ENCODE data around the gene UNC5B. TPM values are rescaled to one million over a fixed set of nuclear protein-coding genes. Genes with fewer than 3 reads are reported as not detected.

UNC5B gene
- total RNA-seq, 1 donor from 2014 or later, result not detected

DNA sequence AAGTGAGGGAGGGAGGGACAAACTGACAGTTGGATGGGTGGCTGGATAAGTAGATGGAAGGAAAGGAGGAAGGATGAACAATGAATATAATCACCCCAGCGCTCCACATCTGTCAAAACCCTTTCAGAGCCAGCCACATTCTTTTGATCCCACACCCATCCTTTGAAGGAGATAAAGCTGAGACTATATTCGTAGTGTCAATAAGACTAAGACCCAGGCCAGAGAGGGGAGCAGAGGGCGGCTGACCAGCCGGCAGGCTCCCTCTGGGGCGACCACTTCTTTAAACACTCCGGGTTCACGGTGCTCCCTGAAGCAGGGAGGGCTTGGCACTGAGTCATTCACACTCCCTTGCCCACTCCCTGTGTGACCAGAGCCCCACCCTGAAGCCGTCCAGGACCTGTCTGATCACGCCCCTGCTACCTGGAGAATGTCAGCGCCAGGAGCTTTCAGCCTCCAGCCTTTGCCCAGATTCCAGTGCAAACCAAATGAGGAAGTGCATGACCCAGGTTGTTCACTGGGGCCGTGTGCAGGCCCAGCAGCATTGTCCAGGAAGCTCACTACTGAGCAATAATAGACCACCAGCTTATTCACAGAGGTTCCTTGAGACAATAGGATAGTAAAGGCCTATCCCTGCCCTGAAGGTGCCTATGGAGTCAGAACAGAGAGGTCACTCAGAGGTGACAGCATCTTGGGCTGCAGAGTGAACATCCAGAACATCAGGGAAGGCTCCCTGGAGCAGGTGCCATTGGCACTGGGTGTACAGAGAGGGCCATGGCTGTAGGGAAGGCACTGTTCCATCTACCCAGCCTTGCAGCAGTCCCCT lies 34.4 kb downstream of the UNC5B start:
- no peaks in the 10 kb centered on the region for H3K4me1 Mint-ChIP-seq
- intact Hi-C loops (cut with micrococcal nuclease), result no loop called here
- POLR2A ChIA-PET, result no interaction called here
- CTCF ChIA-PET, result no interaction called here
- ATAC-seq (ENCODE audit: low read depth), result no peak
- TF ChIP-seq, protein P1, sequence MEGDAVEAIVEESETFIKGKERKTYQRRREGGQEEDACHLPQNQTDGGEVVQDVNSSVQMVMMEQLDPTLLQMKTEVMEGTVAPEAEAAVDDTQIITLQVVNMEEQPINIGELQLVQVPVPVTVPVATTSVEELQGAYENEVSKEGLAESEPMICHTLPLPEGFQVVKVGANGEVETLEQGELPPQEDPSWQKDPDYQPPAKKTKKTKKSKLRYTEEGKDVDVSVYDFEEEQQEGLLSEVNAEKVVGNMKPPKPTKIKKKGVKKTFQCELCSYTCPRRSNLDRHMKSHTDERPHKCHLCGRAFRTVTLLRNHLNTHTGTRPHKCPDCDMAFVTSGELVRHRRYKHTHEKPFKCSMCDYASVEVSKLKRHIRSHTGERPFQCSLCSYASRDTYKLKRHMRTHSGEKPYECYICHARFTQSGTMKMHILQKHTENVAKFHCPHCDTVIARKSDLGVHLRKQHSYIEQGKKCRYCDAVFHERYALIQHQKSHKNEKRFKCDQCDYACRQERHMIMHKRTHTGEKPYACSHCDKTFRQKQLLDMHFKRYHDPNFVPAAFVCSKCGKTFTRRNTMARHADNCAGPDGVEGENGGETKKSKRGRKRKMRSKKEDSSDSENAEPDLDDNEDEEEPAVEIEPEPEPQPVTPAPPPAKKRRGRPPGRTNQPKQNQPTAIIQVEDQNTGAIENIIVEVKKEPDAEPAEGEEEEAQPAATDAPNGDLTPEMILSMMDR (IDR thresholded peaks at IDR 0.05), result no peak
- DNase-seq, result no peak
- no peaks in the 10 kb centered on the region for H3K9me3 Mint-ChIP-seq
- no peak overlapping the region for H3K27ac Mint-ChIP-seq
- H3K4me3 Mint-ChIP-seq, result no peak overlapping the region
- H3K27me3 Mint-ChIP-seq, result peaks cover 19% of the 10 kb centered on the region
- no peaks in the 10 kb centered on the region for H3K36me3 Mint-ChIP-seq (ENCODE audit: low read depth)

- no peak overlapping the region for H3K27ac Mint-ChIP-seq
- DNase-seq, result no peak
- POLR2A ChIA-PET, result no interaction called here
- no peak for ATAC-seq (ENCODE audit: low read depth)
- intact Hi-C loops (cut with micrococcal nuclease), result no loop called here
- H3K36me3 Mint-ChIP-seq (ENCODE audit: low read depth), result no peaks in the 10 kb centered on the region
- TF ChIP-seq, protein P1 (IDR thresholded peaks at IDR 0.05), result no peak
- H3K27me3 Mint-ChIP-seq, result peaks cover 19% of the 10 kb centered on the region
- no peak overlapping the region for H3K4me3 Mint-ChIP-seq
- H3K9me3 Mint-ChIP-seq, result no peaks in the 10 kb centered on the region
- CTCF ChIA-PET, result no interaction called here
- H3K4me1 Mint-ChIP-seq, result no peaks in the 10 kb centered on the region
These were observed 35.0 kb downstream of the UNC5B start for GRCh38 chr10:71247414-71247705.

DNA sequence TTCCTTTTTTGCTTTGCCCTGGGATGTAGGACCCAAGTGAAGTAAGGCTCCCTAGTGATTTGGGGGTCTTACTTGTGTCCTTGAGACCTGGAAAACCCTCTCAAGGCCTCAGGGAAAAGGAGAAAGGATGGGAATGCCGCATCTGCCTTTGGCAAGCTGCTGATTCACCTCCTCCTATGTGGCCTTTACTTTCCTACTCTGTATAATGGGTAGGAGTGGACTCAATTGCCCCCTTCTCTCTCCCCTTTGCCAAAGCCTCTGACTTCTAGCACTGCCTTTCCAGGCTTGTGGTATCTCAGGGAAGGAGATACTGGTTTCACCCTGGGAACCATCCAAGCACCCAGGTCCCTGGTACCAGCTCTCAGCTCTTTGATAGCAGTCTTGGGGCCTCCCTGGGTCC lies 35.4 kb downstream of the UNC5B start:
- TF ChIP-seq, protein P1 (IDR thresholded peaks at IDR 0.05), result no peak
- Mint-ChIP-seq H3K36me3 (ENCODE audit: low read depth) (no peaks in the 10 kb centered on the region), H3K4me3 (no peak overlapping the region), H3K27me3 (peaks cover 21% of the 10 kb centered on the region), H3K4me1 (no peaks in the 10 kb centered on the region), H3K27ac (no peak overlapping the region), H3K9me3 (no peaks in the 10 kb centered on the region)
- intact Hi-C loops (cut with micrococcal nuclease), result no loop called here
- DNase-seq, result no peak
- ChIA-PET CTCF (no interaction called here), POLR2A (no interaction called here)
- ATAC-seq (ENCODE audit: low read depth), result no peak

- Mint-ChIP-seq H3K4me1 (no peaks in the 10 kb centered on the region), H3K4me3 (no peak overlapping the region)
These were observed 35.8 kb downstream of the UNC5B start for GRCh38 chr10:71248210-71248609.

GRCh38 chr10:71249996-71250395 lies 37.6 kb downstream of the UNC5B start:
- no peaks in the 10 kb centered on the region for H3K4me1 Mint-ChIP-seq
- H3K9me3 Mint-ChIP-seq, result no peaks in the 10 kb centered on the region
- no peaks in the 10 kb centered on the region for H3K36me3 Mint-ChIP-seq (ENCODE audit: low read depth)
- CTCF ChIA-PET, result no interaction called here
- H3K27ac Mint-ChIP-seq, result no peak overlapping the region
- POLR2A ChIA-PET, result no interaction called here
- ATAC-seq (ENCODE audit: low read depth) (no peak), DNase-seq (no peak)
- H3K4me3 Mint-ChIP-seq, result no peak overlapping the region
- TF ChIP-seq, protein P1 (IDR thresholded peaks at IDR 0.05), result no peak
- intact Hi-C loops (cut with micrococcal nuclease), result no loop called here
- H3K27me3 Mint-ChIP-seq, result peaks cover 16% of the 10 kb centered on the region

More at GRCh38 chr10:71248210-71248609, 35.8 kb downstream of the UNC5B start:
- TF ChIP-seq, protein P1 (IDR thresholded peaks at IDR 0.05), result no peak
- no peak for ATAC-seq (ENCODE audit: low read depth)
- H3K27ac Mint-ChIP-seq, result no peak overlapping the region
- no peaks in the 10 kb centered on the region for H3K9me3 Mint-ChIP-seq
- DNase-seq, result no peak
- H3K27me3 Mint-ChIP-seq, result peaks cover 21% of the 10 kb centered on the region
- intact Hi-C loops (cut with micrococcal nuclease), result no loop called here
- no peaks in the 10 kb centered on the region for H3K36me3 Mint-ChIP-seq (ENCODE audit: low read depth)
- CTCF ChIA-PET, result no interaction called here
- POLR2A ChIA-PET, result no interaction called here

Data from activated B cell treated with CpG ODN at 0.5 μM for 24 hours (primary cell).